HepG2 (cell line): ENCODE results near the gene CEACAM16. TPM values are rescaled to one million over a fixed set of nuclear protein-coding genes. Genes with fewer than 3 reads are reported as not detected.
A peak's percentile ranks its signal among the peaks of the same experiment; 100 is the strongest.

Source experiments
- ATAC-seq: fragments of 200-7000 bp; cut with Tn5 transposase; 3 replicates; pipeline ENCODE4 v1.9.1; 2020; ENCODE audit warnings: mild to moderate bottlenecking, moderate library complexity
- BruUV-seq: library from RNA; stranded (reverse); fragments of 400-500 nt; replicated peaks from 2 replicates; lab custom pipeline; 2021; lab: Mats Ljungman, UMichigan
- CTCF ChIA-PET: fragments of 300-600 bp; formaldehyde crosslinking; extraction: SDS; loops from one replicate; lab custom pipeline; 2021; ENCODE audit warnings: low total read pairs, inconsistent platforms, low intra/inter-chr PET ratio; lab: Yijun Ruan, JAX
- POLR2A ChIA-PET: fragments of 350-600 bp; sonication (Branson Sonifier 250); formaldehyde crosslinking; loops from one replicate; lab custom pipeline; 2020; ENCODE audit warnings: antibody characterized with exemption, inconsistent platforms; lab: Yijun Ruan, JAX
- DNase-seq: peaks from one replicate; pipeline ENCODE4 v3.0.0-alpha.2; 2015; ENCODE audit warnings: low spot score
- FAIRE-seq: peaks from 3 replicates; lab custom pipeline; 2011; peaks lifted over from hg19 to GRCh38; lab: Jason Lieb, UNC
- H2AFZ ChIP-seq: one replicate; pipeline ENCODE4 v1.6.1; 2011; ENCODE audit warnings: low read length, inconsistent platforms
- H3K27ac ChIP-seq: fragments of 300-600 bp; 3 replicates; pipeline ENCODE4 v1.8.0; 2011; ENCODE audit warnings: mixed run types, mild to moderate bottlenecking, mixed read lengths, low read length, inconsistent platforms; ENCODE audit not compliant: insufficient read depth; ENCODE audit errors: extremely low read length
- H3K27me3 ChIP-seq, 2 experiments: fragments of 200-600 bp in 1 of 2; 2 replicates in 1 of 2; 3 replicates in 1 of 2; pipeline versions ENCODE4 v1.6.0 to v1.8.0; 2011; ENCODE audit warnings: low read length in 2 of 2, mild to moderate bottlenecking in 2 of 2, moderate library complexity in 2 of 2, inconsistent platforms in 1 of 2; ENCODE audit not compliant: insufficient read depth in 2 of 2, control insufficient read depth in 1 of 2
- H3K36me3 ChIP-seq, 2 experiments: fragments of 200-600 bp in 1 of 2; replicated peaks in 1 of 2; 2 replicates in 1 of 2; 3 replicates in 1 of 2; pipeline versions ENCODE4 v1.5.1 to v1.8.0; 2011; ENCODE audit warnings: low read length in 2 of 2, inconsistent platforms in 1 of 2; ENCODE audit not compliant: insufficient read depth in 2 of 2, control insufficient read depth in 1 of 2
- H3K4me1 ChIP-seq: 2 replicates; pipeline ENCODE4 v1.5.1; 2012; ENCODE audit warnings: low read length, inconsistent platforms; ENCODE audit not compliant: insufficient read depth
- H3K4me2 ChIP-seq: 2 replicates; pipeline ENCODE4 v1.6.0; 2011; ENCODE audit warnings: low read depth, low read length, inconsistent platforms
- H3K4me3 ChIP-seq, 3 experiments: fragments of 200-600 bp in 1 of 3; sonication (generic), shearing (Covaris generic) in 1 of 3; replicated peaks in 1 of 3; 2 replicates each; pipeline ENCODE4 v1.5.1; 2011 to 2016; ENCODE audit warnings: low read length in 3 of 3, inconsistent platforms in 2 of 3, low read depth in 2 of 3, mild to moderate bottlenecking in 2 of 3, control low read depth in 1 of 3, mixed read lengths in 1 of 3; ENCODE audit not compliant: insufficient read depth in 1 of 3
- H3K79me2 ChIP-seq: one replicate; pipeline ENCODE4 v1.6.1; 2011; ENCODE audit warnings: low read length, inconsistent platforms; ENCODE audit not compliant: insufficient read depth
- H3K9ac ChIP-seq: 2 replicates; pipeline ENCODE4 v1.6.0; 2011; ENCODE audit warnings: mild to moderate bottlenecking, low read depth, low read length, inconsistent platforms; ENCODE audit not compliant: insufficient read depth
- H3K9me3 ChIP-seq: 2 replicates; pipeline ENCODE4 v1.5.1; 2012; ENCODE audit warnings: mild to moderate bottlenecking, low read length
- H4K20me1 ChIP-seq: 2 replicates; pipeline ENCODE4 v1.6.0; 2011; ENCODE audit warnings: inconsistent platforms, mild to moderate bottlenecking, low read length, moderate library complexity; ENCODE audit not compliant: insufficient read depth
- KLF16 ChIP-seq, 2 experiments: sonication (generic) in 1 of 2; formaldehyde crosslinking in 1 of 2; IDR thresholded peaks; 2 replicates each; pipeline versions ENCODE4 v1.6.1 to v1.8.0; 2016 to 2023; ENCODE audit warnings: missing genetic modification reagents in 2 of 2, missing compliant biosample characterization in 1 of 2
- KLF9 ChIP-seq: IDR thresholded peaks from 2 replicates; pipeline ENCODE4 v1.6.1; 2016; ENCODE audit warnings: low read depth
- MIER3 ChIP-seq: IDR thresholded peaks from 2 replicates; pipeline ENCODE4 v1.6.1; 2016; ENCODE audit warnings: missing compliant biosample characterization, borderline replicate concordance
- NFIC ChIP-seq: IDR thresholded peaks from 2 replicates; pipeline ENCODE4 v1.6.1; 2012; ENCODE audit warnings: mild to moderate bottlenecking, low read length, inconsistent platforms
- NONO ChIP-seq, 2 experiments: fragments of 450-650 bp in 1 of 2; sonication (generic) in 1 of 2; formaldehyde crosslinking in 1 of 2; IDR thresholded peaks in 1 of 2; conservative IDR thresholded peaks in 1 of 2; 2 replicates each; pipeline versions ENCODE4 v1.6.1 to v1.8.0; 2017 to 2022; ENCODE audit warnings: mild to moderate bottlenecking in 1 of 2, missing genetic modification reagents in 1 of 2, moderate library complexity in 1 of 2
- RCOR2 ChIP-seq: IDR thresholded peaks from 2 replicates; pipeline ENCODE4 v1.6.1; 2016; ENCODE audit warnings: missing biosample characterization, missing genetic modification reagents
- RORA ChIP-seq: sonication (generic); formaldehyde crosslinking; IDR thresholded peaks from 2 replicates; pipeline ENCODE4 v1.5.0; 2020; ENCODE audit warnings: mild to moderate bottlenecking, missing genetic modification reagents, moderate library complexity
- TAF1 ChIP-seq: sonication (generic); formaldehyde crosslinking; IDR thresholded peaks from 2 replicates; pipeline ENCODE4 v1.4.0; 2020; ENCODE audit warnings: missing genetic modification reagents
- TFDP2 ChIP-seq: sonication (generic); formaldehyde crosslinking; IDR thresholded peaks from 2 replicates; pipeline ENCODE4 v1.4.0; 2020; ENCODE audit warnings: missing genetic modification reagents
- ZNF276 ChIP-seq: sonication (generic); formaldehyde crosslinking; IDR thresholded peaks from 2 replicates; pipeline ENCODE4 v1.4.0; 2020; ENCODE audit warnings: mild to moderate bottlenecking, low read depth, missing genetic modification reagents
- ZNF350 ChIP-seq: sonication (generic); formaldehyde crosslinking; IDR thresholded peaks from 2 replicates; pipeline ENCODE4 v1.4.0; 2020; ENCODE audit warnings: mild to moderate bottlenecking, low read depth, missing genetic modification reagents, borderline replicate concordance
- ZNF614 ChIP-seq: IDR thresholded peaks from 2 replicates; pipeline ENCODE4 v1.6.1; 2018; ENCODE audit warnings: missing biosample characterization, missing genetic modification reagents, inconsistent platforms, borderline replicate concordance
- ZNF747 ChIP-seq: sonication (generic); formaldehyde crosslinking; IDR thresholded peaks from 2 replicates; pipeline ENCODE4 v1.8.1; 2023; ENCODE audit warnings: missing genetic modification reagents, mild to moderate bottlenecking, borderline replicate concordance
- ZSCAN20 ChIP-seq: sonication (generic); formaldehyde crosslinking; IDR thresholded peaks from 2 replicates; pipeline ENCODE4 v1.4.0; 2020; ENCODE audit warnings: missing genetic modification reagents, mild to moderate bottlenecking, borderline replicate concordance
- WGBS: methylation state at CpG from one replicate; pipeline ENCODE4 v1.1.6; 2017; ENCODE audit warnings: low lambda C conversion rate; 5-methylcytosine and 5-hydroxymethylcytosine counted together
- in situ Hi-C: cut with HindIII; loops from 2 replicates; pipeline ENCODE4 v1.10.0; 2017; ENCODE audit warnings: low pct_unique_long_range_greater_than_20kb; ENCODE audit not compliant: extremely low pct_ligation_motif_present
- intact Hi-C: fragments of 100-400 bp; cut with micrococcal nuclease; formaldehyde crosslinking; loops from one replicate; pipeline ENCODE4 v1.10.0; 2022; ENCODE audit not compliant: unreplicated experiment
- polyA plus RNA-seq, 8 experiments: library from polyadenylated mRNA; depleted of rRNA in 3 of 8; stranded (reverse) in 7 of 8; unstranded in 1 of 8; fragments of >200 nt; fragmentation: Illumina TruSeq in 4 of 8; extraction: Trizol in 4 of 8; gene quantifications; 2 replicates each; pipeline versions ENCODE4 v1.2.1 to v1.2.3, GENCODE V29; 2011 to 2016; ENCODE audit warnings: low read depth in 4 of 8, missing spikeins in 1 of 8, mixed read lengths in 1 of 8; ENCODE audit not compliant: insufficient read depth in 1 of 8
- total RNA-seq, 5 experiments: library from RNA; depleted of rRNA; stranded (reverse); fragments of >200 nt; fragmentation: Illumina TruSeq; extraction: Trizol; gene quantifications; 2 replicates each; pipeline ENCODE4 v1.2.3, GENCODE V29; 2016; ENCODE audit warnings: low read depth in 1 of 5
- TF ChIP-seq, protein P1 (sequence below): sonication (generic); formaldehyde crosslinking; IDR thresholded peaks from 2 replicates; pipeline ENCODE4 v1.8.1; 2023; ENCODE audit warnings: mild to moderate bottlenecking, missing genetic modification reagents, borderline replicate concordance
- TF ChIP-seq, protein P2 (sequence below): sonication (generic); formaldehyde crosslinking; IDR thresholded peaks from 2 replicates; pipeline ENCODE4 v1.5.0; 2020; ENCODE audit warnings: missing genetic modification reagents
- TF ChIP-seq, protein P3 (sequence below): sonication (generic); formaldehyde crosslinking; IDR thresholded peaks from 2 replicates; pipeline ENCODE4 v1.8.0; 2023; ENCODE audit warnings: mild to moderate bottlenecking, missing genetic modification reagents

Gene CEACAM16
- total and polyA plus RNA-seq, 2 of the 13 experiments (the other 11 are each of a cell fraction or from before 2014, with no cell fraction given) = not detected

GRCh38 chr19:44718441-44719261 is 19.7 kb downstream of the CEACAM16 start:
- FAIRE-seq (peak; percentile 94), ATAC-seq (peak; percentile 75), DNase-seq (peak; percentile 98)
- H4K20me1 ChIP-seq = no peaks in the 10 kb centered on the region
- ChIA-PET POLR2A (interaction anchor here (0.7 to 8.0 kb wide), 26 partner anchors 9 to 227 kb away, joined by 3 to 94 read pairs (median 4); partner anchors contain the start of genes APOC2, APOE, BCAM and BCL3), CTCF (interaction anchor here (1.1 kb wide), 1 partner anchor 29 kb away, joined by 3 read pairs; no protein-coding TSS in a partner anchor)
- H3K9me3 ChIP-seq = peaks cover 13% of the 10 kb centered on the region
- no peaks in the 10 kb centered on the region; a peak in 1 of 5 replicates for H3K27me3 ChIP-seq
- TSS peak; percentile 72 for BruUV-seq
- WGBS = 0% methylated on average over 6 of the region's 11 CpGs
- H3K79me2 ChIP-seq = peaks cover 22% of the 10 kb centered on the region
- intact Hi-C loops (loop anchor here (2.0 kb wide), 1 partner anchor 24 kb away; no protein-coding TSS in a partner anchor), in situ Hi-C loops (no loop called here)
- H3K4me2 ChIP-seq = peak overlapping the region; percentile 88
- H3K36me3 ChIP-seq = peaks cover 7 to 13% of the 10 kb centered on the region in 2 experiments
- H3K9ac ChIP-seq = peak overlapping the region; percentile 95
- peak overlapping the region; percentile 95 for H3K27ac ChIP-seq
- H3K4me3 ChIP-seq = peak overlapping the region; percentile 62 to 82 (median 66)
- no peak overlapping the region for H2AFZ ChIP-seq
- H3K4me1 ChIP-seq = peaks cover 75% of the 10 kb centered on the region
- TF ChIP-seq KLF9 (CRISPR knock-in tag) (no peak), ZNF350 (peak; percentile 78; the same call in 1 of the 2 replicates), ZNF747 (CRISPR knock-in tag) (peak; percentile 82; the same call in 1 of the 2 replicates), NFIC (peak; percentile 95), MIER3 (CRISPR knock-in tag) (peak; percentile 71; the same call in 1 of the 2 replicates), KLF16 (CRISPR knock-in tag; IDR thresholded peaks at IDR 0.05) (no peak), TAF1 (CRISPR knock-in tag) (peak; percentile 79), RORA (CRISPR knock-in tag) (no peak), RCOR2 (CRISPR knock-in tag) (peak; percentile 77), NONO (IDR thresholded peaks at IDR 0.05) (no peak), NONO (CRISPR knock-in tag; conservative IDR thresholded peaks at IDR 0.05) (peak; percentile 86), ZSCAN20 (CRISPR knock-in tag) (no peak), ZNF276 (CRISPR knock-in tag) (0 out of 2 replicates have a peak, but pooled peaks have one; percentile 40), TFDP2 (CRISPR knock-in tag) (no peak), ZNF614 (CRISPR knock-in tag) (0 out of 2 replicates have a peak, but pooled peaks have one; percentile 22)
- TF ChIP-seq, protein P1, sequence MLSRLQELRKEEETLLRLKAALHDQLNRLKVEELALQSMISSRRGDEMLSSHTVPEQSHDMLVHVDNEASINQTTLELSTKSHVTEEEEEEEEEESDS = no peak
- TF ChIP-seq, protein P2, sequence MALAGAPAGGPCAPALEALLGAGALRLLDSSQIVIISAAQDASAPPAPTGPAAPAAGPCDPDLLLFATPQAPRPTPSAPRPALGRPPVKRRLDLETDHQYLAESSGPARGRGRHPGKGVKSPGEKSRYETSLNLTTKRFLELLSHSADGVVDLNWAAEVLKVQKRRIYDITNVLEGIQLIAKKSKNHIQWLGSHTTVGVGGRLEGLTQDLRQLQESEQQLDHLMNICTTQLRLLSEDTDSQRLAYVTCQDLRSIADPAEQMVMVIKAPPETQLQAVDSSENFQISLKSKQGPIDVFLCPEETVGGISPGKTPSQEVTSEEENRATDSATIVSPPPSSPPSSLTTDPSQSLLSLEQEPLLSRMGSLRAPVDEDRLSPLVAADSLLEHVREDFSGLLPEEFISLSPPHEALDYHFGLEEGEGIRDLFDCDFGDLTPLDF (CRISPR knock-in tag) = no peak
- TF ChIP-seq, protein P3, sequence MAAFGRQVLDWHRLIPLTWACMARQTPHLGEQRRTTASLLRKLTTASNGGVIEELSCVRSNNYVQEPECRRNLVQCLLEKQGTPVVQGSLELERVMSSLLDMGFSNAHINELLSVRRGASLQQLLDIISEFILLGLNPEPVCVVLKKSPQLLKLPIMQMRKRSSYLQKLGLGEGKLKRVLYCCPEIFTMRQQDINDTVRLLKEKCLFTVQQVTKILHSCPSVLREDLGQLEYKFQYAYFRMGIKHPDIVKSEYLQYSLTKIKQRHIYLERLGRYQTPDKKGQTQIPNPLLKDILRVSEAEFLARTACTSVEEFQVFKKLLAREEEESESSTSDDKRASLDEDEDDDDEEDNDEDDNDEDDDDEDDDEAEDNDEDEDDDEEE (CRISPR knock-in tag) = no peak
